Stimulated activated CD8-positive, alpha-beta memory T cell treated with anti-CD3 and anti-CD28 coated beads, Interleukin-7, amount 100 ng/mL, for 48 hours (primary cell): ENCODE results near the gene ZNF865.

Experiments
- DNase-seq, 2 donors: peaks; one replicate each; pipeline ENCODE4 v3.0.0-alpha.2; 2020; ENCODE audit warnings: low read depth in 1 of 2; ENCODE audit errors: extremely low read depth in 1 of 2

ZNF865 gene

DNA sequence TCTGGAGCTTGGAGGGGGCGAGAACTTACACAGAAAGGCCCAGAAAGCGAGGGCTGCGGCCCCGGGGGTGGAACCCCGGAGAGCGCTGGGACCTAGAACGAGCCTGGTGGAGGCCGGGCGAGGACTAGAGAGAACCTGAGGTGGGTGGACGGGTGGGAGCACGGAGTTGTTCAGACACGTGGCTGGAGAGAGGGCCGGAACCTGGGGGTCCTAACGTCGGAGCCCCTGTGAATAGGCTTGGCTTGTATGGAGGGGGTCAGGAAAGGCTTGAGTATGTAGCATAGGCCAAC is 38.4 kb downstream of the ZNF865 start:
- no peak for DNase-seq

DNA sequence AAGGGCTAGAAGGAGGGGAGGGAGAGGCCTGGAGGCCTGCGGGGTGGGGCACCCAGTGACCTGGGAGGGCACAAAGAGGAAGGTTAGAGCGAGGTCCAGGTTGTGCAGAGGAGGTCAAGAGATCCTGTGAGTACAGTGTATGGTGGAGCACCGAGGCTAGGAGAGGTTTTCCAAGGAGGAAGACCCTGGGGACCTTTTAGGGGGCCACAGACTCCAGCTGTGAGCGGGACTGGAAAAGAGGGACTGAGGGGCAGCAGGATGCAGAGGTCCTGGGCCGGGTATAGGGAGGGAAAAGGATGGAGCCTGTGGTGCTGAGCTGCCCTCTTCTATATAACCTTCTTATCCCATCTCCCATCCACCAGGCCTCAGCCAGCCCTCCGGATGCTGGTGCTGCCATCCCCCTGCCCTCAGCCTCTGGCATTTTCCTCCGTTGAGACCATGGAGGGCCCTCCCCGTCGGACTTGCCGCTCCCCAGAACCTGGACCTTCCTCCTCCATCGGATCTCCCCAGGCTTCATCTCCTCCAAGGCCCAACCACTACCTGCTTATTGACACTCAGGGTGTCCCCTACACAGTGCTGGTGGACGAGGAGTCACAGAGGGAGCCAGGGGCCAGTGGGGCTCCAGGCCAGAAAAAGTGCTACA is 38.9 kb downstream of the ZNF865 start:
- DNase-seq: no peak

DNA sequence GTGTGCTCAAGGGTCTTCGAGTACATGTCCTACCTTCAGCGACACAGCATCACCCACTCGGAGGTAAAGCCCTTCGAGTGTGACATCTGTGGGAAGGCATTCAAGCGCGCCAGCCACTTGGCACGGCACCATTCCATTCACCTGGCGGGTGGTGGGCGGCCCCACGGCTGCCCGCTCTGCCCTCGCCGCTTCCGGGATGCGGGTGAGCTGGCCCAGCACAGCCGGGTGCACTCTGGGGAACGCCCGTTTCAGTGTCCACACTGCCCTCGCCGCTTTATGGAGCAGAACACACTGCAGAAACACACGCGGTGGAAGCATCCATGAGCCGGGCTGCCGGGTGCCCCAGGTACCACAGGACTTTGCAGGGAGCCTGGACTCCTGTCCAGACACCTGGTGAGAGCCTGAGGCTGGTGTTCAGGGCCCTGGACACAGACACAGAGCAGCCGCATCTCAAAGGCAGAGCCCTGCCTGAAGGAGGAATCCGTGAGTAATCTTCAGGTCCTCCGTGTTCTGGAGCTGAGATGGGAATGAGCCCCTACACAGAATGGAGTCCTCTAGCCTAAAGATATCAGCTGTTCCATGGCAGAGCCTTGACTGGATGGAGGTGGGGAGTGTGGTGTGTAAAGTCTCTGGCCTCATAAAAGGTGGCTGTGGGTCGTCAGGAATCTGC is 39.5 kb downstream of the ZNF865 start:
- no peak for DNase-seq

DNA sequence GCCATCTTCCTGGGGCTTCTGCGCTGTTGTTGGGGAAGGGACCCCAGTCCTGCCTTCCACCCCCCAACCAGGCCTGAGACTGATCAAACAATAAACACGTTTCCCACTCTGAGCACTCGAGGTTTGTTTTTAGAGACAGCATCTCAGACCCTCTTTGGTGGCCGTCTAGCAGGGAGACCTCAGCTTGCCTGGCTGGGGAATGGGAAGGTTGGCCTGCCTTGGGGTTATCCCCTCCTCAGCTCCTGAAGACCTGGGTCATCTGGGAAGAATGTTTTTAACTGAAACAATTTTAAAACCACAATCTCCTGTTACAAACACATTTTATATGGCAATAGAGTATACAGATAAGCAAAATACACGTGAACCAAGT is 40.0 kb downstream of the ZNF865 start:
- DNase-seq: no peak

DNA sequence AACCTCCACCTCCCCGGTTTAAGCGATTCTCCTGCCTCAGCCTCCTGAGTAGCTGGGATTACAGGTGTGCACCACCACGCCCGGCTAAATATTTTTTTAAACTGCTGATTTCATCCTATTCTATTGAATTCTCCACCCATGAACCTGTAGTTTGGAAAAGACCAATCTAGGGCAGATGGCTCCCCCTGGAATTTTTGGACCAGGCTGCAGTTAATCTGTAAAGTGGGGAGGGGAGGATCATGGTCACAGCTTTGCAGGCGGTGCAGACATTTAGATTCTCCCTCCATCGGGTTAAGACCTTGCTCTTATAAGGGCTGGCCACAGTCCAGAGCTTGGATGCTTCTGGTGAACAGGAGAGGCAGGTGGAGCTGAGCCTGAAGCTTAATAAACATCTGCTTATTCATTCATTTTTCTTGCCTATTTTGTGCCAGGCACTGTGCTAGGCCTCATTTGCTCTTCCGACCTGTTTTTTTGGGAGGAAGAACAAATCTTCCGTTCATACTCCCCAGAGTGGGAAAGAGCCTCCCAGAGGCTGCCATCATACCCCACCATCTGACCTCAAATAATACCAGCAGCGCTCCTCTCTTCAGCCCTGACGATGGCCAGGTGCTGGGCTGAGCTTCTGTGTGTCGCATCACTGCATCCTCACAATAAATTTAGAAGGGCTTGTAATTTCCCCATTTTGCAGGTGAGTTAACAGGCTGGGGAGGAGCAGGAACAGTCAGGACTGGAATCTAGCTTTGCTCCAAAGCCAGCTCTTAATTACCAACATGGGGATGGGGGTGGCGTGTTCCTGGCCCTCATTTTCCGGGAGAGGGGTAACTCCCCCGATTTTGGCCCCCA is 41.7 kb downstream of the ZNF865 start:
- no peak for DNase-seq

DNA sequence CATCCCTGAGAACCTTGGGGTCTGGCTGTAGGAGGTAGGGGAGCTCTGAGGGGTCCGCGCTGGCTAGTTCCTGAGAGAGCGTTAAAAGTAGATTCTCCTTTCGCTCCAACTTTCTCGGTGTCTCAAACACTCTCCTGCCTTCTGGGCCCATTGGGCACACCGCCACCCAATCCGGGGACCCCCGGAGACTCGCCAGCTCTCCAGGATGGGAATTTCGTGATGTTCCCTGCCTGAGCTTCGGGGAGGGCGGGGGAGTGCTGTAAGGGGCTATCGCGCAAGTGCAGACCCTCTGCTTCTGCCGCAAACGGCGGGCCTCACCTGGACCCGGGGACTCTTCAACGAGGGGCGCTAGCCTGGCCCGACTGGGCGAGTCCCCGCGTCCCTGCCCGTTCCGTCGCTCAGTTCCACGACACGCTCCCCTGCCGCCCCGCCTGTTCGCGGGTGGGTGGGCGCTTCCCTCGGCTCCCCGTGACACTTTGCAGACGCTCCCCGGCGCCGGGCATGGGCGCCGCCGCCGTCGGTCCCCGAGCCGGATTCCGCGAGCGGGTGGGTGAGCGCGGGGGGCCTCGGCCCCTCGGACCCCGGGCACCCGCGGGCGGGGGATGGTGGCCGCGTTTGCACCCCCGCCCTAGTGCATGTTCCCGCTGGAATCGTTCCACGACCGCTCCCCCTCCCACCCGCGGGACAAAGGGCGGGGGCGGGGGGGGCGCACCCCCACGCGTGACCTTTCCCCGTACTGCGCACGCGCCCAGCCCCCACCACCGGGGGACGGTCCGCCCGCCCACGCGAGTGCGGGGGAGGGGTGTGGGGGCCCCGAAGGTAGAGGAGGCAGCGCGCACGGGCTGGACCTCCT is 42.5 kb downstream of the ZNF865 start, which contains the start of gene CCDC106:
CCDC106 (plus strand) TSS at position 481 of the 853 bp plus-strand sequence. CDS start 835 bp downstream, outside the sequence.
- DNase-seq: no peak

DNA sequence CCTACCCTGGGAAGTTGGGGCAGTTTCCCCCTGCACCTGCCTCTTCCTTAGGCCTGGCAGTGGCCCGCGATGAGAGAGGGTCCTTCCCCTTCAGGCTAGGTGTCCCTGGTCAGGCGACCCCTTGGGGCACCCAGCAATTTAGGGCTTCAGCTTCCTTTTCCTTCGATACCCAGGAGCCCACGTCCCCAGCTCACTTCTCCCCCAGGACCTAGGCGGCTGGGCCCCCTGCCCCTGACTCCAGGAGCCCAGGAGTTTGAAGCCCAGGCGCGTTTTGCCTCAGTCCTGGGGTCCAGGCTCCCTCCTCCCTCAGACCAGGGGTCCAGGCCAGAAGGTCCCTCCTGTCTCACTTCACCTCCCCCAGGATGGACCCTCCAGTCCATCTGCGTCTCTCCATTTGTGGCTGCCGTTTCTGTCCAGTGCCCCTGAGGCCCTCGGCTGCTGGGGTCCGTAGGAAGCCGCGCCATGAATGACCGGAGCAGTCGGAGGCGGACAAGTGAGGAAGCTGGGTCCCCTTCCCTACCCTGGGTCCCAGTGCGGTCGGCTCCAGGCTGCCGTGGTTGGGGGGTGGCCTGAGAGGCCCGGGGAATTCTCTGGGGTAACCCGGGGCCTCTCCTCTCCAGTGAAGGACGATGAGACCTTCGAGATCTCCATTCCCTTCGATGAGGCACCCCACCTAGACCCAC is 43.3 kb downstream of the ZNF865 start:
- no peak for DNase-seq

DNA sequence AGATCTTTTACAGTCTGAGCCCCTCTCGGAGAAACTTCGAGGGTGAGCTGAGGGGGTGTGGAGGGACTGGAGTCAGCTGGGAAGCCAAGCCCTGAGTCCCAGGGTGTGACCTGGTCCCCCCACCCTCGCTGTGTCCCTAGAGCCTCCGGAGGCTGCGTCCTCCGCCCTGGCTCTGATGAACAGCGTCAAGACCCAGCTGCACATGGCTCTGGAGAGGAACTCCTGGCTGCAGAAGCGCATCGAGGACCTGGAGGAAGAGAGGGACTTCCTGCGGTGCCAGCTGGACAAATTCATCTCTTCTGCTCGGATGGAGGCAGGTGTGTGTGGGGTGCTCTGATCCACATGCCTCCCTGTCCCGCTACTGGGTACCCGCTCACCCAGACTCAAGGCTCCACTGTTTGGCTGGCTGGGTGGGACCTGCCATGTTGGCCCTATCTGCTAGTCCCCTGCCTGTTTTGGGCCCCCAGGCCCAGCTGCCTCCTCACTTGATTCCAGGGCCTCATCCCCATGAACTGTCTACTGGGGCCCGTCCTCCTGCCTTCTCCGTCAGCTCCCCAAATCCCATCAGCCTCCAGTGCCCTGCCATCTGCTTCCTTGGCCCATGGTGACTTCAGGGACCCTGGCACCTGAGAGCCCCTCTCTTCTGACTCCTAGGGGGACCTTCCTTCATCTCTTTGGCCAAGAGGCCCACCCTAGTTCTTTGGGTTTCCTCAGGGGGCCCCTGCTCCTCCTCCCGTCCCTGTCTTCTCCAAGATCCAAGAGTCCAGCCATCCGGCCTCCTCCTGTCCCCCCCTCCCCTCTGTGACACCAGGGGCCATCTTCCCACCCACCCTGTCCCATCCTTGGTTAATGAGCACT is 44.0 kb downstream of the ZNF865 start:
- no peak for DNase-seq

DNA sequence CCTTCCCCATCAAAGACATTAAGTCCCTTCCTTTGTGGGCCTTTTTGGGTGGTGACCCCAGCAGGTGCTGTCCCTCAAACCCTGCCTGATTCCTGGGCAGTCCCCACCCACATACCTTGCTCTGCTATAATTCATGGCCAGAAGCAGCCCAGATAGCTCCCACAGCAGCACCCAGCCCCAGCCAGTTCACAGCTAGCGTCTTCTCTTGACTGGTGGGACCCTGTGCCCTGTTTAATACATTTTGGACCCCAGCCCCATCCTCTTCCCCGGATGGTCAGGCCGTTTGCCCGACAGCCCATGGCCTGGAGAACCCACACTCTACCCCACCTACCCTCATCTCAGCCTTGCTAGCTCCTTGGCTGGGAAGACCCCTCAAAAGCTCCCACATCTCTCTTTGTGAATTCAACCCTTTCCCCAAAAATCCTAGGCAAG is 44.7 kb downstream of the ZNF865 start:
- no peak for DNase-seq

DNA sequence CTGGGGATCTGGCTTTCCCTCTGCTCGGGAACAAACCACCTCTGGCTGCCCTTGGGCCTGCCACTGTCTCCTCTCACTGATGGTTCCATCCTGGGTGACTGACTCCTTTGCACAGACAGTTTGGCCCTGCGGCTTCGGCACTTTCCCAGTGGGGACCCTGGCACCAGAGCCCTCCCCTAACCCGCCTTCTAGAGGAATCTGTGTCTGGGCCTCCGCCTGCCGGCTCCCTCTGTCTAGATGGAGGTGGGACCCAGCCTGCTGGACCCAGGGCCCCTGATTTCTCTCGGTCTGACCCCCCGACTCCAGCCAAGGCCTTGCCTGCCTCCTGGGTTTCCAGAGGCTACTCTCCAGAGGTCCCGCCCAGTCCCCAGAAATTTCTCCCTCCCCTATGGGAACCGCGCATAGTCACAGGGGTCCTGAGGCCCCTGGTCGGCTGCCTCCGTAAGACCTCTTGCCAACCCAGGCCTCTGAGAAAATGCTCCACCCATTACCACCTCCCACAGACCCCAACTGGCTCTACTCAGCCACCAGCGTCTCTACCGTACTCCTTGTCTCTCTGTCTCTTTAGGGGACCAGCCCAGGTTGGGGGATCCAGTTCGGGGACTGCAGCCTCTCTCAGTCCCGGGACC is 45.3 kb downstream of the ZNF865 start:
- no peak for DNase-seq

DNA sequence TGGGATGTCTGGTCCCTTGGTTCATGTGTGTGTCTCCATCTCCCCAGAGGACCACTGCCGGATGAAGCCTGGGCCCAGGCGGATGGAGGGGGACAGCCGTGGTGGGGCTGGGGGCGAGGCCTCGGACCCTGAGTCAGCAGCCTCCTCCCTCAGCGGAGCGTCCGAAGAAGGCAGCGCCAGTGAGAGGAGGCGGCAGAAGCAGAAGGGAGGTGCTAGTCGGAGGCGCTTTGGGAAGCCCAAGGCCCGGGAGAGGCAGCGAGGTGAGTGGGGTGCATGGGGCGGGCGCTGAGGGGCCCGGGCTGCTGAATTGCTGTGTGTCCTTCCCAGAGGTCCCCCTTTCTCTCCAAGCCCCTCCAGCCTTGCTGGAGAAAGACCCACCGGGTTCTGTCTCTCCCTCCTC is 45.8 kb downstream of the ZNF865 start:
- no peak for DNase-seq

DNA sequence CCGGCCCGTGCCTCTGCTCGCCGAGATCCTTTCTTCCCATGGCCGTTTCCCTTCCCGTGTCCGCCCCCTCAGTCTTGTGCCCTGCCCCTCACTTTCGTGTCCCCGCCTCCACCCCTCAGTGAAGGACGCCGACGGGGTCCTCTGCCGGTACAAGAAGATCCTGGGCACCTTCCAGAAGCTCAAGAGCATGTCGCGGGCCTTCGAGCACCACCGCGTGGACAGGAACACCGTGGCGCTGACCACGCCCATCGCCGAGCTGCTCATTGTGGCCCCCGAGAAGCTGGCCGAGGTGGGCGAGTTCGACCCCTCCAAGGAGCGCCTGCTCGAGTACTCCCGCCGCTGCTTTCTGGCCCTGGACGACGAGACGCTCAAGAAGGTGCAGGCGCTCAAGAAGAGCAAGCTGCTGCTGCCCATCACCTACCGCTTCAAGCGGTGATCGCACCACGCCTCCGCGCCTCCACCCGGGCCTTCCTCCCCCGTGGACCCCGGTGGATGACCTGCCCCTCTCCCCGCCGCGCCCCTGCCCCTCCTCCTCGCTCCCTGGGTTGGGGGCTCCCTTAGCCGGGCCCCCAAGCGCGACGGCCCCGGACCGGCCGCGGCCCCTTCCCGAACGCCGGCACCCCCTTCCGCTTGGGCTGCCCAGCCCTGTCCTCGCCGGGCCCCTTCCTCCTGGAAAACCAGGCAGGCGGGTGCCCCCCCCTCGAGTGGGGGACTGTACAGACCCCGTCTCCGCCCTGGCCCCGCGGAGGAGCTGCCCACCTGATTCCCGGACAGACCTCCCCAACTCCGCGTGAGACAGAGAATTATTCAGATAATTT is 47.1 kb downstream of the ZNF865 start:
- no peak for DNase-seq

DNA sequence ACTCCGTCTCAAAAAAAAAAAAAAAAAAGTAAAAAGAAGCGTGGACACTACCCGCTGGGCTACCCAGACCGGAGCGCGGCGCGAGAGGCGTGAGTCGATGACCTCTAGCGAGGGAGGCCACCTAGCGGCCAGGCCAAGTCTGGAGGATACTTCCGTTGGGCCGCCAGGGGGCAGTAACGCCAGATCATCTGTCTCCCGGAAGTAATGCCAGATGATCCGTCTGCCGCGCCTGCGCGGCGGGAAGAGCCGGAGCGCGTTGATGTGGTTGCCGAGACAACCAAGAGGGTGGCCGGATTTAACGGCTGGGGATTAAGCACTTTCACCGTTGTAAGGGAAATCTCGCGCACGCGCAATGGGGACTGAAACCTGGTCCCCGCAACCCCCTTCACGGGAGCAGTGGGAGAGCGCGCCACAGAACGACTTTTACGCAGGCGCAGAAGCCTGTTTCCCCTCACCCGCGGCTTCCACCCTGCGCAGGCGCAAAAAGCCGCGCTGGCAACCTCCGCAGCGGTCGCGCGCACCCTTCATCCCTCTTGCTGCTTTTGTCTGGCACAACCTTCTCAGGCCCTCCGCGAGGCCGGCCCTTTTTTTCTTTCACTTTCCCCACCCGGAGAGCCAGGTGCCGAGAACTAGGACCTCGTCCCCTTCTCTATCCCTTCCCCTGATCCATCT is 48.3 kb downstream of the ZNF865 start:
- peak; percentile 93 to 95 for DNase-seq

DNA sequence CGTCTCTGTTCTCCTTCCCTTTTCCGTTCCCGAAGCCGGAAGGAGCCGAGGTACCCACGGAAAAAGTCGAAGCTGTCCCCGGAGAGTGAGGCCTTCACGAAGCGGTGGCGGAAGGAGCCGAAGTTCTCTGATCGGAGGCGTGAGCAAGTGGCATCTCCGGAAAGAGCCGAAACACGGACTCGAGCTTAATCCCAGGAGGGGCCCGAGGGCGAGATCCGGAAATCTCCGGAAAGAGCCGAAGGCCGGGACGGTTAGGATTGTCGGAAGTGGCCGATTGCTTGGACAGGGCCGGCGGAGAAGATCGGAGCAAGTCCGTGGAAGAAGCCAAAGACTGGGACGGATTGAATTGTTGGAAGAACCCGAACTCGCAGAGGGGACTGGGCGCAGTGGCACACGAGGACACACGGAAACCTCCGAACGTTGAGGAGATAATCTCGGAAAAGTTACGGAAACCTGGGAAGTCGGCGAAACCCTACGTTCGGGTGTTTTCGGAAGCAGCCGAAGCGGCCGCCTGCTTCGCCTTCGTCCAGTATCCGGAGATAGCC is 48.9 kb downstream of the ZNF865 start:
- DNase-seq: peak; percentile 93 to 99

DNA sequence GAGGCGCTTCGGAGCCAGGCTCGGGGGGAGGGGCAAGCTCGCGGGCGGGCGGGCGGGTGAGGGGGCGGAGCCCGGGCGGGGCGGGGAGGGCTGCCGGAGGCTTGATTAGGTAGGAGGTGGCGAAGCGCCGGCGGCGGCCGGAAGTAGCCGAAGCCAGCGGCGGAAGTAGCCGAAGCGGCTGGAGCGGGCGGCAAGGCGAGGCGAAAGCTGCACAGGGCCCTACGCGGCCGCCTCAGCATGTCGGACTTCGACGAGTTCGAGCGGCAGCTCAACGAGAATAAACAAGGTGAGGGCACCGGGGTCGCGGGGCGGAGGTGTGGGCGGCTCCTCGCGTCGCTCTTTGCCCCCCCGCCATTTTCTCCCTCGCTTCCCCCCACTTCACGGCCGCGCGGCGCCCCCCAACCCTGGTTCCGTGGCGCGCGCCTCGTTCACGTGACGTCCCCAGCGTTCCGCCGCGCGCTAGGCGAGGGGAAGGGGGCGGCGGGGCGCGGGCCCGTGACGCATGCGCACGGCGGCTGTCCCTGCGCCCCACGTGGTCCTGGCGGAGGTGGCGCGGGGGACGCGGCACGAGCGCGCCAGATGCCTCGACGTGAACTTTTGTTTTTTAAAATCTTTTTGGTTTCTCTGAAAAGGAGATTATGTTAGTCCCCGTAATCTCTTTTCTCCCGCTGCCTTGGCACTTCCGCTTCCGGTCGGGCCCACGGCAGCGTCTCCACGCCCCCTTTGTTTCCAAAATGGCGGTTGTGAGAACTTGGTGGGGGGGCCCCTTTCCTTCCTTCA is 49.6 kb downstream of the ZNF865 start, which contains the start of gene U2AF2:
U2AF2 (plus strand) TSS at position 168 of the 780 bp plus-strand sequence; CDS start at position 238, 70 bp downstream.
- DNase-seq: peak; percentile 88 to 91

DNA sequence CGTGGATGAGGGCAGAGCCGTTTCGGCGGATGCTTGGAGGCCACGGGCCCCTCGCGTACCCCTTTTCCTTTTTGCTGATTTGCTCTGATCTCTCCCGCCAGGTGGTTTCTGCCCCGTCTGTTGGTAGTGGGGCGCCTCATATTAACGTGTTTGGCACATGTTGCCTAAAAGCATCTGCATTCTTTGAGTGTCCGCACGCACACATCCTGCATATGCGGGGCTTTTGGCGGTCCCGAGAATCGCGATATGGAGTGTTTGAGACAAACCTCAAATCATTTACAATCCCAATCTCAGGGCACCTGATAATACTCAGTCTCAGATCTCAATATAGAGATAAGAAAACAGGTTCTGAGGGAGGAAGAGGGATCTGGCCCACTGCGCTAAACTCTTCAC is 50.2 kb downstream of the ZNF865 start:
- DNase-seq: no peak

DNA sequence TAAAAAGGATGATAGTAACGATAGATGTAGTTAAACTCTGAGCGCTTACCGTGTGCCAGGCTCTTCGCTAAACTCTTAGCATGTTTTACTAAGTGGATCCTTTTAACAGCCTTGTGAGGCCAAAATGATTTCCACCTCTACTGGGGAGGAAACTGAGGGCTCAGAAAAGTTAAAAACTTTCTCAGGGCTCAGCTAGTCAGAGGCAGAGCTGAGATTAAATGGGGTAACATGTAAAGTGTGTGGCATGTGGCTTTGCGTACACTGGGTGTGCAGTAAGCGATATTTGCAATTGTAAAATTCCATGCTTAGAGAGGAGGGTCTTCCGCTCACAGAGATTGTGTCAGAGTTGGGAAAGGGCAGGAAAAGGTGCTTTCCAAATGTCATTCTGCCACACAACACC is 51.1 kb downstream of the ZNF865 start:
- no peak for DNase-seq
